ENCODE data around the gene NPIPB6. TPM values are rescaled to one million over a fixed set of nuclear protein-coding genes. Genes with fewer than 3 reads are reported as not detected.

The NPIPB6 gene
- total RNA-seq, 1 donor from 2014 or later = 3.3 TPM

GRCh38 chr16:28300327-28300726 is 63.0 kb downstream of the NPIPB6 start:
- DNase-seq (ENCODE audit: low spot score) = no peak

DNA sequence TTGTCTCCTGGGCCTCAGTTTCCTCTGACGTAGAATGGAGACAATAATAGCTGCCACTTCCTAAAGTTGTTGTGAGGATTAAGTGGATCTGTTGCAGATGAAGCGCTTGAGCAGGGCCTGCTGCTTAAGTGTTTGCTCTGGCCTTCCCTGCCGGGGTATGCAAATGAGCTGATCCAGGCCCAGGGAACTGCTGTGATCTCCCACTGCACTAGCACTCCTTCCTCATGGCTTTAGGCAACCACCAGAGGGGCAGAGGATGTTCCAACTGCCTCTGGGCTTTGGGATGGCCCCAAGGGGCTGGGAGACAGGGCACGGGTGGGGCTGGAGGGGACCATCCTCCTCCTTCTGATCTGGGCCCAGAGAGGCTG is 64.8 kb downstream of the NPIPB6 start:
- no peak for DNase-seq (ENCODE audit: low spot score)

- no peak for DNase-seq (ENCODE audit: low spot score)
These were observed 65.4 kb downstream of the NPIPB6 start for GRCh38 chr16:28297784-28298510.

- DNase-seq (ENCODE audit: low spot score) = no peak
These were observed 66.0 kb downstream of the NPIPB6 start for GRCh38 chr16:28297308-28297707.

DNA sequence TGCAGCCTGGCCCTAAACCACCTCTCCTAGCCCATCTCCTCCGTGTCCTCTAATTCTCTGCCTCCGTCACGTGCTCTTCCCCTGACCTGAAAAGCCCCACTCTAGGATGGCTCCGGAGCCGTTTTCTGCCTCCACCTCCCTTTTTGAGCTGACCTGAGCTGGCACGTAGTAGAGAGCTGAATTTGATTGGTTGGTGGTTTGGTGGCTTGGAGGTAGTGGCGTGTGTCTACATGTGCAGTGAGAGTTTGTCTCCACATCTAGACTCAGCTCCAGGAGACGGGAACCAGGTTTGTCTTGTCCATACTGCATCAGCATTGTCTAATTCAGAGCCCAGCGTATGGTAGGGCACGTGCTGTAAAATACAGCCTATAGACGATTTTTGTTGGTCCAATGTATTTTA is 68.0 kb downstream of the NPIPB6 start:
- DNase-seq (ENCODE audit: low spot score) = no peak

DNA sequence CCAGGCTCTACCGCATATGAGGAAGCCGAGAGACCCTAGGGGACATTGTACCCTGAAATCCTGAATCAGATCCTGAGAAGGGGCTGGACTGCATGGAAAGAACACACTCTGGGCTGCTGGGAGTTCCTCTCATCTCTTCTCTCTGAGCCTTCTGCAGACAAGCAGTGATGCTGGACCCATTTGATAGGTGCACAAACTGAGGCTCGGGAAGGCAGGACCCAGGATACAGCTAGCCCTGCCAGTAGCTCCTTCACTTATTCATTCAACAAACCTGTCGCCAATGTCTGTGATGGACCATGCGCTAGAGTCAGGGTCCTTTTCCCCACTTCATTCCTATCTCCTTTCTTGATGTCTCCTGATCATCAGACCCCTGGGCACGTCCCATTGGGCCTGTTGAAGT is 69.1 kb downstream of the NPIPB6 start:
- no peak for DNase-seq (ENCODE audit: low spot score)

GRCh38 chr16:28293601-28293960 is 69.7 kb downstream of the NPIPB6 start:
- no peak for DNase-seq (ENCODE audit: low spot score)

DNA sequence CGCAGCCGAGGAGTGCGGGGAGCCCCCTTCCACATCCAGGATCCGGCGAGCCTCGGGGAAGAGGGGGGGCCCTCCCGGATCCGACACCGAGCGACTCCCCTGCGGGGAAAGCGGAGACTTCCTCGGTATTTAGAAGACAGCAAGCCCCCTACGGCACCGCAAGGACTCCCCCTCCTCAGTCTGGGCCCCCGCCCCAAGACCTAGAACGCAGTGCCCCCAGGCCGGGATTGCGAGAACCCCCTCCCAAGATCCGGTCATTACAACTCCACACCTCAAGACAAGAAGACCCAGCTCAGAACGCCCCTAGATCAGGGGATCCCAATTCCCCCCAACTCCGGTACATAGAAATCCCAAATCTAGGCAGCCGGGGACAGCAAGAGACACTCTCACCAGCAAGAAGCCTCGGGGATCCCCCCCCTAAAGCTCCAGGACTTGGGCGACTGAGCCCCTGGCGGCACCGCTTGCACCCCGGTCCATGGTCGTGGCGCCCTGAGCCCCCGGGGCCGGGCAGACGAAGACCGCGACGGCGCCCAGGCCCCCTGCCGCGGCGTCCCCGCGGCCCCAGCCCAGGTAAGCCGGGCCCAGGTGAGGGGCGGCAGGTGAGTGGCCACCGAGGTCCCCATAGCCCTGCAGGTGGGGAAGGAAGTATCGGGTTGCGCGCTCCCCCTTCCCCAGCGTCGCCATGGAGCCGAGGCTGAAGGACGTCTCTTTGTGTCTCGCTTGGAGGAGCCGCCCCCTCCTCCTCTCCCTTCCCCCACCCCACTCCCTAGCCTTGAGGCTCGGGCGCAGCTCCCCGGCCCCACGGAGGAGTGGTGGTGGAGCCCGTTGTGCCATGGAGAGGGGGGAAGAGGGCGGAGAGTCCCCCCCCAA is 70.3 kb downstream of the NPIPB6 start:
- DNase-seq (ENCODE audit: low spot score) = no peak

Other genes starting within 250 kb of the NPIPB6 start
- gene XPO6, start 151.5 kb downstream of the NPIPB6 start, total RNA-seq = 88.4 TPM
- 0.89 TPM for gene SBK1, start 71.0 kb downstream of the NPIPB6 start, total RNA-seq
- gene EIF3CL, start 40.3 kb upstream of the NPIPB6 start, total RNA-seq = 65.2 TPM
- 0.20 TPM for gene NPIPB7, start 108.8 kb upstream of the NPIPB6 start, total RNA-seq
- 38.1 TPM for gene CLN3, start 128.6 kb upstream of the NPIPB6 start, total RNA-seq
- 3.3 TPM for gene APOBR, start 131.1 kb upstream of the NPIPB6 start, total RNA-seq
- not detected for gene IL27, start 143.3 kb upstream of the NPIPB6 start, total RNA-seq
- 44.9 TPM for gene NUPR1, start 175.5 kb upstream of the NPIPB6 start, total RNA-seq
- 18.8 TPM for gene SGF29, start 190.4 kb upstream of the NPIPB6 start, total RNA-seq
- 1.1 TPM for gene SULT1A2, start 233.5 kb upstream of the NPIPB6 start, total RNA-seq
- 23.2 TPM for gene SULT1A1, start 246.5 kb upstream of the NPIPB6 start, total RNA-seq